Measurements from ENCODE around the gene RAD51B.
"Not testable (repeated sequence)": the region's sequence is repeated elsewhere in the genome, so short reads cannot be mapped to it uniquely, and the experiment has no call there.

RAD51B gene

GRCh38 chr14:68033336-68033932, 213.9 kb downstream of the RAD51B start:
- DNase-seq = no peak

- DNase-seq = no peak
Observed at GRCh38 chr14:68034896-68035295, 215.3 kb downstream of the RAD51B start.

GRCh38 chr14:68036202-68036601, 216.6 kb downstream of the RAD51B start:
- no peak for DNase-seq

- peak; percentile 41 for DNase-seq
Observed at GRCh38 chr14:68039593-68039992, 220.0 kb downstream of the RAD51B start.

GRCh38 chr14:68040633-68041369, 221.2 kb downstream of the RAD51B start:
- DNase-seq = no peak

GRCh38 chr14:68041876-68042354, 222.3 kb downstream of the RAD51B start:
- no peak for DNase-seq

GRCh38 chr14:68042586-68043210, 223.1 kb downstream of the RAD51B start:
- DNase-seq = no peak

- no peak for DNase-seq
Observed at GRCh38 chr14:68043752-68044151, 224.2 kb downstream of the RAD51B start.

- DNase-seq = peak; percentile 78
Observed at GRCh38 chr14:68047906-68048305, 228.3 kb downstream of the RAD51B start.

GRCh38 chr14:68048815-68049214, 229.2 kb downstream of the RAD51B start:
- DNase-seq = not testable (repeated sequence)

GRCh38 chr14:68050177-68050576, 230.6 kb downstream of the RAD51B start:
- DNase-seq = no peak

- DNase-seq = no peak
Observed at GRCh38 chr14:68051146-68051545, 231.6 kb downstream of the RAD51B start.

GRCh38 chr14:68060198-68060597, 240.6 kb downstream of the RAD51B start:
- DNase-seq = no peak

GRCh38 chr14:68062651-68063050, 243.1 kb downstream of the RAD51B start:
- DNase-seq = no peak

GRCh38 chr14:68065322-68065721, 245.7 kb downstream of the RAD51B start:
- no peak for DNase-seq

- DNase-seq = no peak
Observed at GRCh38 chr14:68074765-68075381, 255.3 kb downstream of the RAD51B start.

- DNase-seq = no peak
Observed at GRCh38 chr14:68075382-68076029, 255.9 kb downstream of the RAD51B start.

GRCh38 chr14:68076451-68076850, 256.9 kb downstream of the RAD51B start:
- DNase-seq = peak; percentile 38

- no peak for DNase-seq
Observed at GRCh38 chr14:68079941-68080697, 260.5 kb downstream of the RAD51B start.

- no peak for DNase-seq
Observed at GRCh38 chr14:68081489-68081888, 261.9 kb downstream of the RAD51B start.

GRCh38 chr14:68082698-68083291, 263.2 kb downstream of the RAD51B start:
- no peak for DNase-seq

- DNase-seq = peak; percentile 22
Observed at GRCh38 chr14:68084256-68084655, 264.7 kb downstream of the RAD51B start.

Measured in HCEC 1CT (cell line).